GM12874 (cell line): ENCODE results near the gene LANCL2.

Experiments used
- TF ChIP-seq, protein P1 (sequence below): IDR thresholded peaks from 2 replicates; pipeline ENCODE4 v1.5.1; 2011; ENCODE audit warnings: low read depth, mild to moderate bottlenecking, control low read depth, low read length, moderate library complexity; ENCODE audit not compliant: insufficient read depth

LANCL2 gene

GRCh38 chr7:55348502-55348901 lies 16.6 kb upstream of the LANCL2 start:
- TF ChIP-seq, protein P1, sequence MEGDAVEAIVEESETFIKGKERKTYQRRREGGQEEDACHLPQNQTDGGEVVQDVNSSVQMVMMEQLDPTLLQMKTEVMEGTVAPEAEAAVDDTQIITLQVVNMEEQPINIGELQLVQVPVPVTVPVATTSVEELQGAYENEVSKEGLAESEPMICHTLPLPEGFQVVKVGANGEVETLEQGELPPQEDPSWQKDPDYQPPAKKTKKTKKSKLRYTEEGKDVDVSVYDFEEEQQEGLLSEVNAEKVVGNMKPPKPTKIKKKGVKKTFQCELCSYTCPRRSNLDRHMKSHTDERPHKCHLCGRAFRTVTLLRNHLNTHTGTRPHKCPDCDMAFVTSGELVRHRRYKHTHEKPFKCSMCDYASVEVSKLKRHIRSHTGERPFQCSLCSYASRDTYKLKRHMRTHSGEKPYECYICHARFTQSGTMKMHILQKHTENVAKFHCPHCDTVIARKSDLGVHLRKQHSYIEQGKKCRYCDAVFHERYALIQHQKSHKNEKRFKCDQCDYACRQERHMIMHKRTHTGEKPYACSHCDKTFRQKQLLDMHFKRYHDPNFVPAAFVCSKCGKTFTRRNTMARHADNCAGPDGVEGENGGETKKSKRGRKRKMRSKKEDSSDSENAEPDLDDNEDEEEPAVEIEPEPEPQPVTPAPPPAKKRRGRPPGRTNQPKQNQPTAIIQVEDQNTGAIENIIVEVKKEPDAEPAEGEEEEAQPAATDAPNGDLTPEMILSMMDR = no peak

DNA sequence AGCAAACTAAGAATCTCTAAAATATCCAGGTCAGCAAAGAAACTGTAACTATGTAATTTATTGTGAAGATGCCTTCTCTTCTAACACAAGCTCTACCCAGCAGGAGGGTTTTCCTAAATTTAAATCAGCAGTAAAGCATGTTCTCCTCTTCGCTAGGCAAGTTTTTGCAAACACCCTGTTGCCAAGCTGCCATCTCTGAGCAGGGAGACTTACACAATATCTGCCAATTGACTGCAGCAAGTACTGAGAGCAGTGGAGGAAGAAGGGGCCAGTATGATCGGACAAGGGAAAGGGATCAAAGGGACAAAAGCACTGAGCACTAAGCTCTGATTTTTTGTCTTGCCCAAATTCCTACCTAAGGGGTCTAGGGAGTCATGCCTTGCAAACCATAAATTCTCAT lies 16.0 kb upstream of the LANCL2 start:
- TF ChIP-seq, protein P1 = no peak

DNA sequence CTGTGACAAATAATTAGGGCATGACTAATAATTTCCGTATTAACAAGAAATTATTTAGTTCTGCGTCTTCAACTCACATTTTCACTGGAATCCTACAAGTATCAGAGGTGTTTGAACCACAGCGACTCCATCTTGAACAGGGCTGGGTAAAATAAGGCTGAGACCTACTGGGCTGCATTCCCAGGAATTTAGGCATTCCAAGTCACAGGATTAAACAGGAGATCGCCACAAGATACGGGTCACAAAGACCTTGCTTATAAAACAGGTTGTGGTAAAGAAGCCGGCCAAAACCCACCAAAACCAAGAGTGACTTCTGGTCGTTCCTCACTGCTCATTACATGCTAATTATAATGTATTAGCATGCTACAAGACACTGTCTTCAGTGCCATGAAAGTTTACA lies 14.9 kb upstream of the LANCL2 start:
- TF ChIP-seq, protein P1 = no peak

- TF ChIP-seq, protein P1 = no peak
These were observed 13.9 kb upstream of the LANCL2 start for GRCh38 chr7:55351263-55351662.

- TF ChIP-seq, protein P1 = no peak
These were observed 4.7 kb upstream of the LANCL2 start for GRCh38 chr7:55360486-55360885.

DNA sequence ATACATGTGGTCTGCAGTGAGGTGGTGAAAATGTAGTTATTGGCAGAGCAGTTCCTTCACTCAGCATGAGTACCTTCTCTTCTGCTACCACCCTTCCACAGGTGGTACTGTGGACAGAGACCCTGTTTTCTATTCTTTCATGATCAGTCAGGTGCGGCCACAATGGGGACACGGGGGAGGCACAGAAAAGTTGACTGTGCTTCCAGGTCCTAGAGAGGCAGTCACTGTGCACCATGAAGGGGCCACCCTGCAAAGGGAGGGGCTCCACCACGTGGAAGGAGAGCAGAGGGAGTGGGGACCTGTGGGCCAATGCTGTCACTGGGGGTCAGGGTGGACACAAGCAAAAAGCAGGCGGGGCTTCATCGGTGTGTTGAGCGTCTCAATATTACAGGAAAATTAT lies 3.6 kb upstream of the LANCL2 start:
- TF ChIP-seq, protein P1 = no peak

GRCh38 chr7:55362927-55363326 lies 2.2 kb upstream of the LANCL2 start:
- TF ChIP-seq, protein P1 = no peak
